ENCODE measurements around the gene ZP1.
"Not testable (repeated sequence)": the region's sequence is repeated elsewhere in the genome, so short reads cannot be mapped to it uniquely, and the experiment has no call there.

ZP1 gene

GRCh38 chr11:60906132-60906972 is 39.0 kb downstream of the ZP1 start, which contains the start of gene PRPF19:
Gene PRPF19, minus strand, starts transcription at chr11:60906585. Its CDS starts 203 bp downstream, at chr11:60906382.
- Histone ChIP-seq H3K4me3 (ENCODE audit: low read depth, low read length) (peak within 1 kb of the TSS; percentile 97), H3K4me1 (ENCODE audit: control insufficient read depth, insufficient read depth, low read length) (peaks cover 7% of the 10 kb centered on the region), H3K36me3 (ENCODE audit: control insufficient read depth, insufficient read depth, low read length) (peaks cover 28% of the 10 kb centered on the region), H3K9ac (ENCODE audit: low read length) (peak within 1 kb of the TSS; percentile 92), H3K27me3 (ENCODE audit: control insufficient read depth, insufficient read depth, low read length) (peaks cover 33% of the 10 kb centered on the region), H3K9me3 (ENCODE audit: control insufficient read depth, insufficient read depth, low read depth, low read length) (no peaks in the 10 kb centered on the region), H3K27ac (ENCODE audit: low read depth, low read length) (peak within 1 kb of the TSS; percentile 91)

GRCh38 chr11:60908803-60909202 is 41.5 kb downstream of the ZP1 start:
- H3K27ac ChIP-seq (ENCODE audit: low read depth, low read length), result no peak overlapping the region
- H3K4me3 ChIP-seq (ENCODE audit: low read depth, low read length), result no peak overlapping the region
- H3K36me3 ChIP-seq (ENCODE audit: control insufficient read depth, insufficient read depth, low read length), result 0 out of 2 replicates have a peak, but pooled peaks cover 3% of the 10 kb centered on the region
- no peak overlapping the region for H3K9ac ChIP-seq (ENCODE audit: low read length)
- H3K27me3 ChIP-seq (ENCODE audit: control insufficient read depth, insufficient read depth, low read length), result peaks cover 36% of the 10 kb centered on the region
- H3K9me3 ChIP-seq (ENCODE audit: control insufficient read depth, insufficient read depth, low read depth, low read length), result no peaks in the 10 kb centered on the region
- H3K4me1 ChIP-seq (ENCODE audit: control insufficient read depth, insufficient read depth, low read length), result peaks cover 17% of the 10 kb centered on the region

- not testable (repeated sequence) for H3K27ac ChIP-seq (ENCODE audit: low read depth, low read length); H3K9me3 ChIP-seq (ENCODE audit: control insufficient read depth, insufficient read depth, low read depth, low read length); H3K9ac ChIP-seq (ENCODE audit: low read length); H3K4me3 ChIP-seq (ENCODE audit: low read depth, low read length); H3K36me3 ChIP-seq (ENCODE audit: control insufficient read depth, insufficient read depth, low read length)
- Histone ChIP-seq H3K27me3 (ENCODE audit: control insufficient read depth, insufficient read depth, low read length) (peaks cover 36% of the 10 kb centered on the region), H3K4me1 (ENCODE audit: control insufficient read depth, insufficient read depth, low read length) (peaks cover 22% of the 10 kb centered on the region)
These were observed 42.4 kb downstream of the ZP1 start for GRCh38 chr11:60909680-60910280.

GRCh38 chr11:60910281-60910687 is 42.9 kb downstream of the ZP1 start:
- Histone ChIP-seq H3K4me3 (ENCODE audit: low read depth, low read length) (no peak overlapping the region), H3K27me3 (ENCODE audit: control insufficient read depth, insufficient read depth, low read length) (peaks cover 36% of the 10 kb centered on the region), H3K36me3 (ENCODE audit: control insufficient read depth, insufficient read depth, low read length) (no peaks in the 10 kb centered on the region), H3K4me1 (ENCODE audit: control insufficient read depth, insufficient read depth, low read length) (peaks cover 22% of the 10 kb centered on the region), H3K9me3 (ENCODE audit: control insufficient read depth, insufficient read depth, low read depth, low read length) (no peaks in the 10 kb centered on the region), H3K27ac (ENCODE audit: low read depth, low read length) (no peak overlapping the region), H3K9ac (ENCODE audit: low read length) (no peak overlapping the region)

- no peak overlapping the region for H3K27ac ChIP-seq (ENCODE audit: low read depth, low read length)
These were observed 43.5 kb downstream of the ZP1 start for GRCh38 chr11:60910711-60911380.

GRCh38 chr11:60912223-60912850 is 45.0 kb downstream of the ZP1 start:
- Histone ChIP-seq H3K9me3 (ENCODE audit: control insufficient read depth, insufficient read depth, low read depth, low read length) (no peaks in the 10 kb centered on the region), H3K4me3 (ENCODE audit: low read depth, low read length) (no peak overlapping the region), H3K4me1 (ENCODE audit: control insufficient read depth, insufficient read depth, low read length) (peaks cover 33% of the 10 kb centered on the region), H3K27me3 (ENCODE audit: control insufficient read depth, insufficient read depth, low read length) (peaks cover 36% of the 10 kb centered on the region), H3K36me3 (ENCODE audit: control insufficient read depth, insufficient read depth, low read length) (no peaks in the 10 kb centered on the region), H3K27ac (ENCODE audit: low read depth, low read length) (no peak overlapping the region), H3K9ac (ENCODE audit: low read length) (no peak overlapping the region)

More at GRCh38 chr11:60910711-60911380, 43.5 kb downstream of the ZP1 start:
- Histone ChIP-seq H3K9me3 (ENCODE audit: control insufficient read depth, insufficient read depth, low read depth, low read length) (no peaks in the 10 kb centered on the region), H3K9ac (ENCODE audit: low read length) (no peak overlapping the region), H3K4me3 (ENCODE audit: low read depth, low read length) (no peak overlapping the region), H3K4me1 (ENCODE audit: control insufficient read depth, insufficient read depth, low read length) (peaks cover 23% of the 10 kb centered on the region), H3K27me3 (ENCODE audit: control insufficient read depth, insufficient read depth, low read length) (peaks cover 36% of the 10 kb centered on the region), H3K36me3 (ENCODE audit: control insufficient read depth, insufficient read depth, low read length) (no peaks in the 10 kb centered on the region)

- Histone ChIP-seq H3K27ac (ENCODE audit: low read depth, low read length) (no peak overlapping the region), H3K4me3 (ENCODE audit: low read depth, low read length) (peak overlapping the region; percentile 52), H3K27me3 (ENCODE audit: control insufficient read depth, insufficient read depth, low read length) (peaks cover 33% of the 10 kb centered on the region), H3K9ac (ENCODE audit: low read length) (peak overlapping the region; percentile 68), H3K9me3 (ENCODE audit: control insufficient read depth, insufficient read depth, low read depth, low read length) (no peaks in the 10 kb centered on the region; the same call in 1 of the 2 replicates), H3K4me1 (ENCODE audit: control insufficient read depth, insufficient read depth, low read length) (peaks cover 33% of the 10 kb centered on the region), H3K36me3 (ENCODE audit: control insufficient read depth, insufficient read depth, low read length) (no peaks in the 10 kb centered on the region)
These were observed 45.6 kb downstream of the ZP1 start for GRCh38 chr11:60912851-60913528.

- Histone ChIP-seq H3K4me3 (ENCODE audit: low read depth, low read length) (peak within 1 kb of the TSS; percentile 52), H3K4me1 (ENCODE audit: control insufficient read depth, insufficient read depth, low read length) (peaks cover 39% of the 10 kb centered on the region), H3K9ac (ENCODE audit: low read length) (peak within 1 kb of the TSS; percentile 68), H3K27ac (ENCODE audit: low read depth, low read length) (peak within 1 kb of the TSS; percentile 43), H3K36me3 (ENCODE audit: control insufficient read depth, insufficient read depth, low read length) (no peaks in the 10 kb centered on the region), H3K9me3 (ENCODE audit: control insufficient read depth, insufficient read depth, low read depth, low read length) (no peaks in the 10 kb centered on the region; the same call in 1 of the 2 replicates), H3K27me3 (ENCODE audit: control insufficient read depth, insufficient read depth, low read length) (peaks cover 23% of the 10 kb centered on the region)
These were observed 46.7 kb downstream of the ZP1 start, which contains the start of gene TMEM109 for GRCh38 chr11:60913793-60914632. Gene TMEM109, plus strand, starts transcription at chr11:60914158. Its CDS starts 5,536 bp downstream, at chr11:60919694.

- Histone ChIP-seq H3K4me3 (ENCODE audit: low read depth, low read length) (peak overlapping the region; percentile 52), H3K4me1 (ENCODE audit: control insufficient read depth, insufficient read depth, low read length) (peaks cover 39% of the 10 kb centered on the region), H3K27ac (ENCODE audit: low read depth, low read length) (no peak overlapping the region), H3K9me3 (ENCODE audit: control insufficient read depth, insufficient read depth, low read depth, low read length) (no peaks in the 10 kb centered on the region; the same call in 1 of the 2 replicates), H3K36me3 (ENCODE audit: control insufficient read depth, insufficient read depth, low read length) (peaks cover under 1% of the 10 kb centered on the region; the same call in 1 of the 2 replicates), H3K9ac (ENCODE audit: low read length) (peak overlapping the region; percentile 68), H3K27me3 (ENCODE audit: control insufficient read depth, insufficient read depth, low read length) (peaks cover 18% of the 10 kb centered on the region)
These were observed 47.4 kb downstream of the ZP1 start for GRCh38 chr11:60914633-60915247.

All from HUES6 (cell line).